Neural progenitor cell (in vitro differentiated cells): ENCODE results near the gene MYCBP.

Source experiments
- EZH2 ChIP-seq: fragments of 200-600 bp; sonication (generic); IDR thresholded peaks from 2 replicates; pipeline ENCODE4 v1.6.1; 2017; ENCODE audit warnings: antibody characterized with exemption, mild to moderate bottlenecking, moderate library complexity
- TF ChIP-seq, protein P1 (sequence below): fragments of 200-600 bp; sonication (generic); IDR thresholded peaks from 2 replicates; pipeline ENCODE4 v1.5.1; 2017; ENCODE audit warnings: antibody characterized with exemption, mild to moderate bottlenecking

GRCh38 chr1:38865112-38865715 is 7.9 kb downstream of the MYCBP start:
- TF ChIP-seq, protein P1, sequence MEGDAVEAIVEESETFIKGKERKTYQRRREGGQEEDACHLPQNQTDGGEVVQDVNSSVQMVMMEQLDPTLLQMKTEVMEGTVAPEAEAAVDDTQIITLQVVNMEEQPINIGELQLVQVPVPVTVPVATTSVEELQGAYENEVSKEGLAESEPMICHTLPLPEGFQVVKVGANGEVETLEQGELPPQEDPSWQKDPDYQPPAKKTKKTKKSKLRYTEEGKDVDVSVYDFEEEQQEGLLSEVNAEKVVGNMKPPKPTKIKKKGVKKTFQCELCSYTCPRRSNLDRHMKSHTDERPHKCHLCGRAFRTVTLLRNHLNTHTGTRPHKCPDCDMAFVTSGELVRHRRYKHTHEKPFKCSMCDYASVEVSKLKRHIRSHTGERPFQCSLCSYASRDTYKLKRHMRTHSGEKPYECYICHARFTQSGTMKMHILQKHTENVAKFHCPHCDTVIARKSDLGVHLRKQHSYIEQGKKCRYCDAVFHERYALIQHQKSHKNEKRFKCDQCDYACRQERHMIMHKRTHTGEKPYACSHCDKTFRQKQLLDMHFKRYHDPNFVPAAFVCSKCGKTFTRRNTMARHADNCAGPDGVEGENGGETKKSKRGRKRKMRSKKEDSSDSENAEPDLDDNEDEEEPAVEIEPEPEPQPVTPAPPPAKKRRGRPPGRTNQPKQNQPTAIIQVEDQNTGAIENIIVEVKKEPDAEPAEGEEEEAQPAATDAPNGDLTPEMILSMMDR: no peak
- TF ChIP-seq EZH2: no peak
